Astrocyte of the cerebellum (primary cell): ENCODE data around the gene TIGD3.

Experiments used
- DNase-seq: peaks from one replicate; pipeline ENCODE4 v3.0.0-alpha.2; 2011; ENCODE audit warnings: low read depth
- H3K4me3 ChIP-seq: 2 replicates; pipeline ENCODE4 v1.5.1; 2011; ENCODE audit warnings: mild to moderate bottlenecking, low read depth, low read length, moderate library complexity
- CTCF ChIP-seq: IDR thresholded peaks from 2 replicates; pipeline ENCODE4 v1.5.1; 2012; ENCODE audit warnings: low read length, low read depth, moderate library complexity, mild to moderate bottlenecking; ENCODE audit errors: missing control alignments
- in situ Hi-C: cut with HindIII; loops from 2 replicates; pipeline ENCODE4 v1.10.0; 2017; ENCODE audit warnings: low sequenced_read_pairs

Gene TIGD3

GRCh38 chr11:65377036-65377435 is 22.5 kb downstream of the TIGD3 start:
- in situ Hi-C loops: no loop called here
- no peak for TF ChIP-seq CTCF
- no peak for DNase-seq
- H3K4me3 ChIP-seq: no peak overlapping the region

GRCh38 chr11:65377777-65378176 is 23.2 kb downstream of the TIGD3 start:
- DNase-seq: no peak
- no peak overlapping the region for H3K4me3 ChIP-seq
- in situ Hi-C loops: no loop called here
- TF ChIP-seq CTCF: peak; percentile 8

GRCh38 chr11:65378208-65378927 is 23.8 kb downstream of the TIGD3 start:
- in situ Hi-C loops: no loop called here
- no peak for TF ChIP-seq CTCF
- no peak for DNase-seq
- no peak overlapping the region for H3K4me3 ChIP-seq

- TF ChIP-seq CTCF: no peak
- no peak for DNase-seq
- no peak overlapping the region for H3K4me3 ChIP-seq
- in situ Hi-C loops: no loop called here
Measured at GRCh38 chr11:65378928-65379638, 24.5 kb downstream of the TIGD3 start.

- in situ Hi-C loops: no loop called here
- no peak for TF ChIP-seq CTCF
- no peak for DNase-seq
- no peak overlapping the region for H3K4me3 ChIP-seq
Measured at GRCh38 chr11:65379698-65380459, 25.3 kb downstream of the TIGD3 start.

- no peak for DNase-seq
- no peak overlapping the region for H3K4me3 ChIP-seq
- in situ Hi-C loops: no loop called here
- no peak for TF ChIP-seq CTCF
Measured at GRCh38 chr11:65380460-65381119, 26.0 kb downstream of the TIGD3 start.
